PC-3 (cell line): ENCODE data around the gene GJD3. TPM values are rescaled to one million over a fixed set of nuclear protein-coding genes. Genes with fewer than 3 reads are reported as not detected.

Experiments
- ATAC-seq: fragments of 200-7000 bp; cut with Tn5 transposase; 2 replicates; pipeline ENCODE4 v1.9.1; 2020; ENCODE audit warnings: mild to moderate bottlenecking, moderate library complexity
- BruUV-seq: library from RNA; stranded (reverse); fragments of 400-500 nt; replicated peaks from 2 replicates; lab custom pipeline; 2021; lab: Mats Ljungman, UMichigan
- CTCF ChIA-PET: fragments of 300-600 bp; sonication (Branson Sonifier 250); formaldehyde crosslinking; loops from one replicate; lab custom pipeline; 2022; ENCODE audit warnings: antibody characterized with exemption; lab: Charles Lee
- POLR2A ChIA-PET: fragments of 300-600 bp; sonication (Branson Sonifier 250); formaldehyde crosslinking; loops from one replicate; lab custom pipeline; 2022; ENCODE audit warnings: antibody characterized with exemption; ENCODE audit not compliant: unreplicated experiment; lab: Charles Lee
- DNase-seq: peaks from one replicate; pipeline ENCODE4 v3.0.0-alpha.2; 2015
- H2AFZ ChIP-seq: fragments of 300-600 bp; sonication (generic); 2 replicates; pipeline ENCODE4 v1.6.0; 2016; ENCODE audit warnings: antibody characterized with exemption, low read length
- H3F3A ChIP-seq: fragments of 300-600 bp; sonication (generic); one replicate; pipeline ENCODE4 v1.6.0; 2017; ENCODE audit warnings: antibody characterized with exemption, low read length, control low read depth, mild to moderate bottlenecking; ENCODE audit not compliant: unreplicated experiment
- H3K27ac ChIP-seq: fragments of 300-600 bp; sonication (generic); 2 replicates; pipeline ENCODE4 v1.5.1; 2016; ENCODE audit warnings: mild to moderate bottlenecking, low read length
- H3K27me3 ChIP-seq: fragments of 300-600 bp; sonication (generic); 2 replicates; pipeline ENCODE4 v1.6.1; 2016; ENCODE audit warnings: low read length, mixed read lengths
- H3K36me3 ChIP-seq: fragments of 300-600 bp; sonication (generic); 2 replicates; pipeline ENCODE4 v1.6.1; 2016; ENCODE audit warnings: low read depth, mixed run types, low read length, mixed read lengths
- H3K4me1 ChIP-seq: fragments of 300-600 bp; sonication (generic); 2 replicates; pipeline ENCODE4 v1.5.1; 2016; ENCODE audit warnings: low read length; ENCODE audit not compliant: insufficient read depth
- H3K4me2 ChIP-seq: fragments of 300-600 bp; sonication (generic); 2 replicates; pipeline ENCODE4 v1.6.0; 2016; ENCODE audit warnings: low read length
- H3K4me3 ChIP-seq: fragments of 300-600 bp; sonication (generic); 2 replicates; pipeline ENCODE4 v1.5.1; 2016; ENCODE audit warnings: mild to moderate bottlenecking, low read length, mixed read lengths
- H3K79me2 ChIP-seq: fragments of 300-600 bp; sonication (generic); 2 replicates; pipeline ENCODE4 v1.6.1; 2017; ENCODE audit warnings: low read length, mixed read lengths
- H3K9ac ChIP-seq: fragments of 300-600 bp; sonication (generic); 2 replicates; pipeline ENCODE4 v1.6.0; 2016; ENCODE audit warnings: mild to moderate bottlenecking, low read length
- H3K9me2 ChIP-seq: fragments of 300-600 bp; sonication (generic); replicated peaks from 2 replicates; pipeline ENCODE4 v1.6.1; 2016; ENCODE audit warnings: mixed run types, low read length, mixed read lengths
- H3K9me3 ChIP-seq: fragments of 300-600 bp; sonication (generic); 2 replicates; pipeline ENCODE4 v1.6.1; 2016; ENCODE audit warnings: low read length, mixed read lengths
- H4K20me1 ChIP-seq: fragments of 300-600 bp; sonication (generic); 2 replicates; pipeline ENCODE4 v1.6.1; 2016; ENCODE audit warnings: low read length, mixed read lengths
- EZH2 ChIP-seq: fragments of 300-600 bp; sonication (generic); IDR thresholded peaks from one replicate; pipeline ENCODE4 v1.6.1; 2017; ENCODE audit warnings: antibody characterized with exemption, mild to moderate bottlenecking, low read length; ENCODE audit not compliant: unreplicated experiment
- EZH2phosphoT487 ChIP-seq: fragments of 300-600 bp; sonication (generic); IDR thresholded peaks from 2 replicates; pipeline ENCODE4 v1.6.1; 2018; ENCODE audit warnings: mild to moderate bottlenecking, antibody characterized with exemption, low read length, borderline replicate concordance
- intact Hi-C: fragments of 100-400 bp; cut with micrococcal nuclease; formaldehyde crosslinking; loops from 2 replicates; pipeline ENCODE4 v1.9.0; 2023
- total RNA-seq: library from RNA; depleted of rRNA; stranded (reverse); fragments of >200 nt; gene quantifications from 2 replicates; pipeline ENCODE4 v1.2.3, GENCODE V29; 2014
- TF ChIP-seq, protein P1 (sequence below): fragments of 300-600 bp; sonication (generic); conservative IDR thresholded peaks from 2 replicates; pipeline ENCODE4 v1.5.1; 2017; ENCODE audit warnings: antibody characterized with exemption, low read depth, mild to moderate bottlenecking, low read length

Gene GJD3
- total RNA-seq, 1 experiment from 2014 or later = not detected

DNA sequence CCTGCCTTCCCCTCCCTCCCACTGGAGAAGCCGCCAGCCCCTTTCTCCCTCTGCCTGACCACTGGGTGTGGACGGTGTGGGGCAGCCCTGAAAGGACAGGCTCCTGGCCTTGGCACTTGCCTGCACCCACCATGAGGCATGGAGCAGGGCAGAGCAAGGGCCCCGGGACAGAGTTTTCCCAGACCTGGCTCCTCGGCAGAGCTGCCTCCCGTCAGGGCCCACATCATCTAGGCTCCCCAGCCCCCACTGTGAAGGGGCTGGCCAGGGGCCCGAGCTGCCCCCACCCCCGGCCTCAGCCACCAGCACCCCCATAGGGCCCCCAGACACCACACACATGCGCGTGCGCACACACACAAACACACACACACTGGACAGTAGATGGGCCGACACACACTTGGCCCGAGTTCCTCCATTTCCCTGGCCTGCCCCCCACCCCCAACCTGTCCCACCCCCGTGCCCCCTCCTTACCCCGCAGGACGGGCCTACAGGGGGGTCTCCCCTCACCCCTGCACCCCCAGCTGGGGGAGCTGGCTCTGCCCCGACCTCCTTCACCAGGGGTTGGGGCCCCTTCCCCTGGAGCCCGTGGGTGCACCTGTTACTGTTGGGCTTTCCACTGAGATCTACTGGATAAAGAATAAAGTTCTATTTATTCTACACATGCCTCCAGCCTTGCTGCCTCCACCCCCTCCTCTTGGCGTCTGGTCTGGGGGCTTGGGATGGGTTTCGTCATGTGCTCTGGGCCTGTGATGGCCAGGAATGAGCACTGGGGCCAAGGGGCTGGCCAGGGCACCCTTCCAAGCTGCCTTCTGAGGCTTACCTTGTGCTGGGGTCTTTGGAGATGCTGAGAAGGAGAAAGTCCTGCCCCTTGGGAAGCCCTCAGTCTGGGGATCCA, 7.3 kb downstream of the GJD3 start:
- no peak overlapping the region for H3K4me3 ChIP-seq
- no peaks in the 10 kb centered on the region for H3K27me3 ChIP-seq
- H3K9me3 ChIP-seq = no peaks in the 10 kb centered on the region
- no peak overlapping the region for H2AFZ ChIP-seq
- H4K20me1 ChIP-seq = no peaks in the 10 kb centered on the region
- H3K27ac ChIP-seq = no peak overlapping the region
- no peaks in the 10 kb centered on the region for H3F3A ChIP-seq
- no peak overlapping the region for H3K4me2 ChIP-seq
- BruUV-seq = no TSS peak
- DNase-seq (no peak), ATAC-seq (no peak)
- H3K9ac ChIP-seq = no peak overlapping the region
- no peaks in the 10 kb centered on the region for H3K79me2 ChIP-seq
- no peaks in the 10 kb centered on the region for H3K9me2 ChIP-seq
- peaks cover 2% of the 10 kb centered on the region; the same call in 1 of the 2 replicates for H3K36me3 ChIP-seq
- TF ChIP-seq EZH2 (no peak), EZH2phosphoT487 (no peak)
- TF ChIP-seq, protein P1, sequence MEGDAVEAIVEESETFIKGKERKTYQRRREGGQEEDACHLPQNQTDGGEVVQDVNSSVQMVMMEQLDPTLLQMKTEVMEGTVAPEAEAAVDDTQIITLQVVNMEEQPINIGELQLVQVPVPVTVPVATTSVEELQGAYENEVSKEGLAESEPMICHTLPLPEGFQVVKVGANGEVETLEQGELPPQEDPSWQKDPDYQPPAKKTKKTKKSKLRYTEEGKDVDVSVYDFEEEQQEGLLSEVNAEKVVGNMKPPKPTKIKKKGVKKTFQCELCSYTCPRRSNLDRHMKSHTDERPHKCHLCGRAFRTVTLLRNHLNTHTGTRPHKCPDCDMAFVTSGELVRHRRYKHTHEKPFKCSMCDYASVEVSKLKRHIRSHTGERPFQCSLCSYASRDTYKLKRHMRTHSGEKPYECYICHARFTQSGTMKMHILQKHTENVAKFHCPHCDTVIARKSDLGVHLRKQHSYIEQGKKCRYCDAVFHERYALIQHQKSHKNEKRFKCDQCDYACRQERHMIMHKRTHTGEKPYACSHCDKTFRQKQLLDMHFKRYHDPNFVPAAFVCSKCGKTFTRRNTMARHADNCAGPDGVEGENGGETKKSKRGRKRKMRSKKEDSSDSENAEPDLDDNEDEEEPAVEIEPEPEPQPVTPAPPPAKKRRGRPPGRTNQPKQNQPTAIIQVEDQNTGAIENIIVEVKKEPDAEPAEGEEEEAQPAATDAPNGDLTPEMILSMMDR = no peak
- CTCF ChIA-PET = interaction anchor here (0.6 kb wide), 1 partner anchor 24 kb away, joined by 5 read pairs; no protein-coding TSS in a partner anchor
- H3K4me1 ChIP-seq = no peaks in the 10 kb centered on the region
- POLR2A ChIA-PET = no interaction called here
- intact Hi-C loops = no loop called here

DNA sequence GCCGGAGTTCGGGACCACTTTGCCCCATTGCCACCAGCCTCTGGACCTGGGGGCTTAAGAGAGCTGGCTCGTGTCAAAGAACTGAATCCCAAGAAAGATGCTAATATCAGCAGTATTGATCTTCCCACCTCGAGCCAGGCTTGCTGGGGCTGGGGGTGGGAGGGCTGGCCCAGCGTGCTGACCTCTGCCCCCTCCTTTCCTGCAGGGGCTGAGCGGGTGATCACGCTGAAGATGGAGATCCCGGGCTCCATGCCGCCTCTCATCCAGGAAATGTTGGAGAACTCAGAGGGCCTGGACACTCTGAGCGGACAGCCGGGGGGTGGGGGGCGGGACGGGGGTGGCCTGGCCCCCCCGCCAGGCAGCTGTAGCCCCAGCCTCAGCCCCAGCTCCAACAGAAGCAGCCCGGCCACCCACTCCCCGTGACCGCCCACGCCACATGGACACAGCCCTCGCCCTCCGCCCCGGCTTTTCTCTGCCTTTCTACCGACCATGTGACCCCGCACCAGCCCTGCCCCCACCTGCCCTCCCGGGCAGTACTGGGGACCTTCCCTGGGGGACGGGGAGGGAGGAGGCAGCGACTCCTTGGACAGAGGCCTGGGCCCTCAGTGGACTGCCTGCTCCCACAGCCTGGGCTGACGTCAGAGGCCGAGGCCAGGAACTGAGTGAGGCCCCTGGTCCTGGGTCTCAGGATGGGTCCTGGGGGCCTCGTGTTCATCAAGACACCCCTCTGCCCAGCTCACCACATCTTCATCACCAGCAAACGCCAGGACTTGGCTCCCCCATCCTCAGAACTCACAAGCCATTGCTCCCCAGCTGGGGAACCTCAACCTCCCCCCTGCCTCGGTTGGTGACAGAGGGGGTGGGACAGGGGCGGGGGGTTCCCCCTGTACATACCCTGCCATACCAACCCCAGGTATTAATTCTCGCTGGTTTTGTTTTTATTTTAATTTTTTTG, 8.5 kb downstream of the GJD3 start:
- no peaks in the 10 kb centered on the region for H3K9me2 ChIP-seq
- H3K27ac ChIP-seq = no peak overlapping the region
- TF ChIP-seq EZH2phosphoT487 (no peak), EZH2 (no peak)
- TF ChIP-seq, protein P1 = no peak
- no peaks in the 10 kb centered on the region for H4K20me1 ChIP-seq
- no peaks in the 10 kb centered on the region for H3F3A ChIP-seq
- H3K4me2 ChIP-seq = no peak overlapping the region
- BruUV-seq = TSS peak; percentile 32
- ChIA-PET CTCF (no interaction called here), POLR2A (no interaction called here)
- no peak overlapping the region for H3K4me3 ChIP-seq
- no peak overlapping the region for H2AFZ ChIP-seq
- no peaks in the 10 kb centered on the region for H3K9me3 ChIP-seq
- no peaks in the 10 kb centered on the region for H3K27me3 ChIP-seq
- H3K36me3 ChIP-seq = peaks cover 2% of the 10 kb centered on the region; the same call in 1 of the 2 replicates
- H3K79me2 ChIP-seq = no peaks in the 10 kb centered on the region
- no peaks in the 10 kb centered on the region for H3K4me1 ChIP-seq
- H3K9ac ChIP-seq = no peak overlapping the region
- intact Hi-C loops = loop anchor here (2.0 kb wide), 1 partner anchor 53 kb away; no protein-coding TSS in a partner anchor
- ATAC-seq (no peak), DNase-seq (no peak)
